Measurements from ENCODE around the gene SPEM2.

GRCh38 chr17:7438656-7439460, 13.4 kb downstream of the SPEM2 start:
- TF ChIP-seq SMC3 (conservative IDR thresholded peaks at IDR 0.05; ENCODE audit: poor library complexity) (no peak), CTCF (IDR thresholded peaks at IDR 0.05; ENCODE audit: poor library complexity, severe bottlenecking) (no peak), EP300 (conservative IDR thresholded peaks at IDR 0.05; ENCODE audit: poor library complexity, severe bottlenecking) (no peak), EZH2 (IDR thresholded peaks at IDR 0.05; ENCODE audit: borderline replicate concordance, insufficient read depth, low read length, poor library complexity, severe bottlenecking) (no peak), REST (IDR thresholded peaks at IDR 0.05; ENCODE audit: borderline replicate concordance) (no peak), RAD21 (conservative IDR thresholded peaks at IDR 0.05) (no peak), POLR2AphosphoS5 (IDR thresholded peaks at IDR 0.05) (no peak), MXI1 (conservative IDR thresholded peaks at IDR 0.05; ENCODE audit: poor library complexity, severe bottlenecking) (no peak), TAF1 (IDR thresholded peaks at IDR 0.05; ENCODE audit: low read depth) (no peak)
